ENCODE data around the gene PDE4B.

The PDE4B gene

GRCh38 chr1:66197120-66197519, 404.4 kb downstream of the PDE4B start:
- DNase-seq (ENCODE audit: low read depth) = no peak
- no peak for TF ChIP-seq CTCF (IDR thresholded peaks at IDR 0.05; ENCODE audit: control insufficient read depth, extremely low read depth, insufficient read depth)
- H3K4me3 ChIP-seq (ENCODE audit: low read depth, low read length) = no peak overlapping the region

- TF ChIP-seq CTCF (IDR thresholded peaks at IDR 0.05; ENCODE audit: control insufficient read depth, extremely low read depth, insufficient read depth) = no peak
- no peak overlapping the region for H3K4me3 ChIP-seq (ENCODE audit: low read depth, low read length)
These were observed 405.1 kb downstream of the PDE4B start for GRCh38 chr1:66197785-66198184.

GRCh38 chr1:66206563-66207144, 414.0 kb downstream of the PDE4B start:
- DNase-seq (ENCODE audit: low read depth) = no peak

More at GRCh38 chr1:66197785-66198184, 405.1 kb downstream of the PDE4B start:
- no peak for DNase-seq (ENCODE audit: low read depth)

GRCh38 chr1:66207484-66207883, 414.8 kb downstream of the PDE4B start:
- H3K4me3 ChIP-seq (ENCODE audit: low read depth, low read length) = no peak overlapping the region
- no peak for TF ChIP-seq CTCF (IDR thresholded peaks at IDR 0.05; ENCODE audit: control insufficient read depth, extremely low read depth, insufficient read depth)
- no peak for DNase-seq (ENCODE audit: low read depth)

More at GRCh38 chr1:66206563-66207144, 414.0 kb downstream of the PDE4B start:
- no peak overlapping the region for H3K4me3 ChIP-seq (ENCODE audit: low read depth, low read length)
- TF ChIP-seq CTCF (IDR thresholded peaks at IDR 0.05; ENCODE audit: control insufficient read depth, extremely low read depth, insufficient read depth) = no peak

- no peak overlapping the region for H3K4me3 ChIP-seq (ENCODE audit: low read depth, low read length)
- TF ChIP-seq CTCF (IDR thresholded peaks at IDR 0.05; ENCODE audit: control insufficient read depth, extremely low read depth, insufficient read depth) = no peak
- DNase-seq (ENCODE audit: low read depth) = no peak
These were observed 415.9 kb downstream of the PDE4B start for GRCh38 chr1:66208632-66209031.

- no peak for DNase-seq (ENCODE audit: low read depth)
- no peak for TF ChIP-seq CTCF (IDR thresholded peaks at IDR 0.05; ENCODE audit: control insufficient read depth, extremely low read depth, insufficient read depth)
These were observed 418.0 kb downstream of the PDE4B start for GRCh38 chr1:66210635-66211244.

GRCh38 chr1:66211521-66211920, 418.8 kb downstream of the PDE4B start:
- DNase-seq (ENCODE audit: low read depth) = no peak
- no peak for TF ChIP-seq CTCF (IDR thresholded peaks at IDR 0.05; ENCODE audit: control insufficient read depth, extremely low read depth, insufficient read depth)

More at GRCh38 chr1:66210635-66211244, 418.0 kb downstream of the PDE4B start:
- H3K4me3 ChIP-seq (ENCODE audit: low read depth, low read length) = no peak overlapping the region

More at GRCh38 chr1:66211521-66211920, 418.8 kb downstream of the PDE4B start:
- H3K4me3 ChIP-seq (ENCODE audit: low read depth, low read length) = no peak overlapping the region

All from LNCaP clone FGC (cell line).